GM19238 (cell line): ENCODE data around the gene PIGH.
"Not testable (repeated sequence)": the region's sequence is repeated elsewhere in the genome, so short reads cannot be mapped to it uniquely, and the experiment has no call there.

Experiments
- DNase-seq: peaks from one replicate; pipeline ENCODE4 v3.0.0; 2011; ENCODE audit warnings: low spot score; ENCODE audit not compliant: insufficient read length

The PIGH gene, protein sequence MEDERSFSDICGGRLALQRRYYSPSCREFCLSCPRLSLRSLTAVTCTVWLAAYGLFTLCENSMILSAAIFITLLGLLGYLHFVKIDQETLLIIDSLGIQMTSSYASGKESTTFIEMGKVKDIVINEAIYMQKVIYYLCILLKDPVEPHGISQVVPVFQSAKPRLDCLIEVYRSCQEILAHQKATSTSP

DNA sequence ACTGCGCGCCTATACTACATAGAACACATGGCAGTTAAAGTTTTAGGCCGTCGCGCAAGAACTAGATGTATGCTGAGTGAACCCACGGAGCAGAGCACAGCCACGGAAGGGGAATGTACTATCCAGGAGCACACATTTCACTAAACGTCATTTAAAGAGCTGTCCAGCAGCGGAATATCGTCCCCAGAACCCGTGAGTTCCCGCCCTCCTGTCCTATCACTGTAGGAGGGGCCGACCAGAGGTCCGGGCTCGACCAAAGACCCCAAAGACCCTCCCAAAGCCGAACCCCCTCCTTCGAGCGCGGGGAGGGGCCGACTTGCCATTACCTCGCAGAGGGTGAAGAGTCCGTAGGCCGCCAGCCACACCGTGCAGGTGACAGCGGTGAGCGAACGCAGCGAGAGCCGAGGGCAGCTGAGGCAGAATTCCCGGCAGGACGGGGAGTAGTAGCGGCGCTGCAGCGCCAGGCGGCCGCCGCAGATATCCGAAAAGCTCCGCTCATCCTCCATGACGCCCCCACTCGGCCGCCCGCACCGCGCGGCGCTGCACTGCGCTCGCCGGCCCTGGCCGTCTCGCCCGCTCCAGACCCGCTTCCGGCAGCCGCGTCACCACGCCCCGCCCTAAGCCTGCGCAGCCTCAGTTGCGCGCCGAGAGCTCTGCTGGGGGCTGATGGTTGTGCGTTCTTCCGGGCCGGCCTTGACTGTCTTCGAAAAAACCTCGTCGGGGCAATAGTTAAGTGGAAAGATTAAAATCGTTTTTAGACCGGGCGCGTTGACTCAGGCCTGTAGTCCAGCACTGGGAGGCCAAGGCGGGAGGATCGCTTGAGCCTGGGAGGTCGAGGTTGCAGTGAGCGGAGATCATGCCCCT, at the start of gene PIGH:
Gene PIGH, minus strand, starts transcription at position 571 of the 864 bp plus-strand sequence. Its CDS starts 65 bp downstream, at position 506.
- DNase-seq, result peak; percentile 91

DNA sequence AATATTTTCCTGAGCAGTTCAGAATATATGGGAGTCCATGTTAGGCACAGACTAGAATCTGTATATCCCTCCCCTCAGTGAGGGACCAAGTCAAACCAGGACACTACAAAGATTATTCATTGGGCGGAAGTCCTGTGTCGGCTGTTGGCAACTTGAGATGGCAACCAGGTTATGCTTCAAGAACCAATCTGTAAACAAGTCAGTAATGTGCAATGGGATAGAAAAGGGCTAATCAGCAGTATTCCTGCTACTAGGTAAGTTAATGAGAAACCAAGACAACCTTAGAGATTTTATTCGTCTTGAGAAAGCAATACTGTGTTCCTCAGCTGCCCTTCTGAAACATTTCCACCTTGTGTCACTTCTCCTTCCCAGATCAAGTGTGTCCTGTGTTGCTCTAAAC, 46.1 kb upstream of the PIGH start:
- no peak for DNase-seq

DNA sequence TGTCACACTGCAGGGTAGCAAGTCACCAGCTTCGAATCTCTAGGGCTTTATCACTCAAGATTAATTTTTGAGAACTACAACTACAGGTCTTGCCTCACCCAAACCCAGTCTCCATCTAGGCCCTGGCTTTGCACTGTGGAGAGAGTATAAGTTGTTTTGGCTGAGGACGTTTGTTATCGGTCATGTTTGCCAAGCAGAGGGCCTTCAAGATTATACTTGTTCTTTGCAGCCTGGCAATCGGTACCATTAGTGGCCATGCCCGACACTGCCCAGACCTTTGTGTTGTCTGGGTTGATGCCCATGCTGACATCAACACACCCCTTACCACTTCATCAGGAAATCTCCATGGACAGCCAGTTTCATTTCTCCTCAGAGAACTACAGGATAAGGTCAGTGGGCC, 45.3 kb upstream of the PIGH start:
- DNase-seq, result no peak

DNA sequence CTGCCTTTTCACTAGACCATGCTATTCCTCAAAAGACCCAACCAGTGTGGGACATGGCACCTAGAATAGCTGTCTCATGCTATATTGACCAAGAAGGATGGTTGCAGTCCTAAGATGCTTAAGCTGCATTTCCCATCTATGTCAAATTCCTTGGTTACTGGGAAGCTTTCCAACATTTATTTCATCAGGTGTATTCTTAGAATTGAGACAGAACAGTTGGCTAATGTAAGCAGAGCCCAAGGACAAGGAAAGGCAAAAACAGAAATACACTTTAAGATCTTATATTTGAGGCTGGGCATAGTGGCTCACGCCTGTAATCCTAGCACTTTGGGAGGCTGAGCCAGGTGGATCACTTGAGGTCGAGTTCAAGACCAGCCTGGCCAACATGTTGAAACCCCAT, 44.4 kb upstream of the PIGH start:
- no peak for DNase-seq

- DNase-seq, result no peak
These were observed 43.6 kb upstream of the PIGH start for GRCh38 chr14:67643713-67644112.

DNA sequence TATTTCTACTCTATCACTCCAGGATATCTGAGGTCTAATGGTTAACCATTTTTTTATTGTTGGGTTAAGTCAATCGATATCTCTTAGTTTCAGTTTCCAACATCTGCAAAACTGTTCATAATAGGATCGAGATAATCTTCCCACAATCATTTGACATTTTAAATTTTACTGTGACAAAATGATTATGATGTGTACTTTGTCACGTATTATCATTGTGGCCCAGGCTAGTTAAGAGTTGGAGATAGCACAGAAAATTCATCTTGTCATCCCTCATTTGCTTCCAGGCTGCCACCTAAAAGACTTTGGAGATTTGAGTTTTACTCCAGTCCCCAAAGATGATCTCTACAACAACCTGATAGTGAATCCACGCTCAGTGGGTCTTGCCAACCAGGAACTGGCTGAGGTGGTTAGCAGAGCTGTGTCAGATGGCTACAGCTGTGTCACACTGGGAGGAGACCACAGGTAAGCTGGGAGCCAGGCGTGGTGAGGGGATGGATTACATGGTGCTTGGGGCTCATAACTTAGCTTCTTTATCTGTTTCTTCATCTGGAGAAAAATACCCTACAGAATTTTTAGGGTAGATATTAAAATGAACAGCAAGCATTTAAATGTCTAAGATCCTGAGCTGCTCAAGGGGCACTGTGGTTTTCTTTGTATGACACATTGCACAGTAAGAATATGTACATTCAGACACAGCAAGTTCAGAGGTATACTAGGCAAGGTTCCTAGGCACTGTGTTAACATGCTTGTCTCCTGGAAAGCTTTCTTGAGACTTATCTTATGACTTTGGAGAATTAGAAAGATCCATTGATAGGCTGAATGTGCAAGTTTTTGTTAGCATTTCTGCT, 42.1 kb upstream of the PIGH start:
- no peak for DNase-seq

DNA sequence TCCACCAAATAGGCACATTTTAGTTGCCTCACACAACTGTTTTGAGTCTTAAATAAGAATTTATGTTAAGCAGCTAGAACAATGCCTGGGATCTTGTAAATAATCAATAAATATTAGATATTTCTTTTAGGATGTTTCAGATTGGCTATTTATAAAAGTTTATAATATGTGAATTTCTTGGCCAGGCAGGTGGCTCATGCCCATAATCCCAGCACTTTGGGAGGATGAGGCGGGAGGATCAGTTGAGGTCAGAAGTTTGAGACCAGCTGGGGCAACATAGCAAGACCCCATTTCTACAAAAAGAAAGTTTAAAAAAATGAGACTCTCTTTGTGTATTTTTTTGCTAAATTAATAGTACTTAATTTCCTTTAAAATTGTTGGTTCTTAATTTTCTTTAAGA, 41.4 kb upstream of the PIGH start:
- DNase-seq, result no peak

DNA sequence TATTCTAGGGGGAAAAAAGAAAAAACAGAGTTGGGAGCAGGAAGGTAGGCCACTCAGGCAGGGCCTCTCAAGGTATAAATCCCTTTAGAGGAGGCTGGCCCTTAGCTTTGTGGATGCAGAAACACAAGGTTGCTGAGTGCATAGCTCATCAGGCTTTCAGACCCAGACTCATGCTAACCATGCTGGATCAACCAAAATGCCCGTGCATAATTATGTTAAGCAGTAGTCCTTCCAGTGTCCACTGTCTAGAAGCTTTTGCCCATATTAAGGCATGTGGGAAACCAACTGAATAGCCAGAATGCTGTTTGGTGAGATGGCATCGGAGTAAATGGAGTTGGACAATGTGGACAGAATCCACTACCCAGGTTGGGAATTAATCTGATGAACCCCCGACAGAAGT, 38.6 kb upstream of the PIGH start:
- no peak for DNase-seq

GRCh38 chr14:67636361-67636919, 36.4 kb upstream of the PIGH start:
- DNase-seq, result no peak

GRCh38 chr14:67633451-67634147, 33.5 kb upstream of the PIGH start:
- no peak for DNase-seq

GRCh38 chr14:67630938-67631337, 30.9 kb upstream of the PIGH start:
- DNase-seq, result no peak

DNA sequence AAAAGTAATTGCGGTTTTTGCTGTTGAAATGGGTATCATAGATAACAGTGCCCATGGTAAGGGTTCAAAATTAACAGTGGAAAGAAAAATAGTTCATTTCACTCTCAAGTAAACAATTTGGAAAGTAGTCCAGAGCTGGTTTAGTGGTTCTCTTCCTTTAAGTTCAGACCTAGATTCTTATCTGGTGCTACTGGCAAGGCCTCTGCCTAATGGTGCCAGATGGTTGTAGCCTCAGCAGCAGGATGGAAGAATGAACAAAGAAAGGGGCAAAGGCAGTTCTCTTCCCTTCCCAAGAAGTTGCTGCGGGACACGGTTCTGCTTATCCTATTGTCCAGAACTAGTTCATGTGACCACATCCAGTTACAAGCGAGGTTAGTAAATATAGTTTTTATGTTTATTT, 30.1 kb upstream of the PIGH start:
- DNase-seq, result no peak

- no peak for DNase-seq
These were observed 27.5 kb upstream of the PIGH start for GRCh38 chr14:67627519-67627918.

GRCh38 chr14:67626131-67626530, 26.1 kb upstream of the PIGH start:
- DNase-seq, result not testable (repeated sequence)

- DNase-seq, result no peak
These were observed 23.0 kb upstream of the PIGH start for GRCh38 chr14:67623114-67623513.

- DNase-seq, result no peak
These were observed 22.6 kb upstream of the PIGH start for GRCh38 chr14:67622675-67623074.

GRCh38 chr14:67620217-67620785, 20.2 kb upstream of the PIGH start:
- no peak for DNase-seq

DNA sequence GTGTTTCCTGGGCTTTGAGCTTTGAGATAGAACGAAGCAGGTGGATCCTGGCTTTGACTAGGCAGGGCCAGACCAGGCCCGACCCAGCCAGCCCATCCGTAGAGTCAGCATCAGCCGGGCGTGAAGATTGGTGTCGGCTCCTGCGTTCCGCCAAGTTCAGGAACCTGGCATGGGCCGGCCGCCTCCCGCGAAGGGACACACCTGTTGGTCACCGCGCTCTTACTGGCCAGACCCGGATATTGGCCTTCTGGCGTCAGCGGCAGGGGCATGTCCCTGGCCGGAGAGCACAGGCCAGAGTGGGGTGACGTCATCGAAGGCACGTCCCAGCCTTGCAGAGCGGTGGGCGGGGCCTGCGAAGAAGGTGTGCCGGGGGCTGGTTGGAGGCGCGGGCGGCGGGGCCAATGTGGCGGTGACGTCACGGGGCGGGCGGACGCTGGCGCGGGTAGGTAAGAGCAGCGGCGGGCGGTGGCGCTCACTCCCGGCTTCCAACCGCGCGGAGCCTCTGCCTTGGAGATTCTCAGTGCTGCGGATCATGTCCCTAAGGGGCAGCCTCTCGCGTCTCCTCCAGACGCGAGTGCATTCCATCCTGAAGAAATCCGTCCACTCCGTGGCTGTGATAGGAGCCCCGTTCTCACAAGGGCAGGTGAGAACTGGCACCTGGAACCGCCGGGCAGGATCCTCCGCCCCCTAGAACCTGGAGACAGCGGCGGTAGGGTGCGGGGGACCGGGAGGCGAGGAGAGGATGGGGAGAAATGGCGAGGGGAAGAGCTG, 19.6 kb upstream of the PIGH start, which contains the start of gene ARG2:
Gene ARG2, plus strand, starts transcription at position 475 of the 771 bp plus-strand sequence. Its CDS starts 58 bp downstream, at position 533.
- DNase-seq, result peak; percentile 83

DNA sequence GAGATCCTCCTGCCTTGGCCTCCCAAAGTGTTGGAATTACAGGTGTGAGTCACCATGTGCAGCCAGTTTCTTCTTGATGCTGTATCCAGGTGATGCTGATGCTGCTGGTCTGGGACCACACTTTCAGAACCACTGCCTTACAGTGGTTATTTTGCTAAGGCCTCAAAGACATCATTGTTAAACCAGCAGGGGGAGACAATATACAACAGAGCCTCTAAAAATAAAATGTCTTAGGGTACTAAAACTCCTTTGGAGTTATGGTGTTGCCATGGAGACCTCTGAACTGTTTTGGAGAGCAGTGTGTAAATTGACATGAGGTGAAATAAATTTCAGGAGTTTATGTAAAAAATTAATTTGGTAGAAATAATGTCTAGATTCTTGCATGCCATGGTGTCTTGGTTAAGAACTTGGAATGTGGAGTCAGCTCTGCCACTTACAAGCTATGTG, 18.6 kb upstream of the PIGH start:
- peak; percentile 22 for DNase-seq

DNA sequence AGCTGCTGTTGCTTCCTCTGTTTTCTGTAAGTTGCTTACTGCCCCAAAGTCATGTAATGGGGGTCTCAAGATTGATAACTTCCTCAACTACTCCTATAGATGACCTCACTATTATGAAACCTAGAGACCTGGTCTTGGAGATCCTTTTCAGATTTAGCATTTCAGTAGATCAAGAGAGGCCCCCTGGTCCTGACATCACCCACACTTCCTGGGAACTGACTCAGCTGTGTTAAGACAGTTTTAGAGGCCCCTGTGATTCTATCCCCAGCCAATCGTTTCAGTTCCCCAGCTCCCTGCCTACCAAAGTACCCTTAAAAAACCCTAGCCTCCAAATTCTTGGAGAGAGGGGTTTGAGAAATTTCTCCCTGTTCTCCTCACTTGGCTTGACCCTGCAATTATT, 10.4 kb upstream of the PIGH start:
- no peak for DNase-seq
